HG03060 (cell line): ENCODE measurements around the gene EGFL7.

Experiments
- ATAC-seq: cut with Tn5 transposase; IDR thresholded peaks from one replicate; pipeline ENCODE4 v1.9.1; 2021; ENCODE audit warnings: low read depth, moderate number of reproducible peaks; ENCODE audit not compliant: unreplicated experiment

EGFL7 gene

DNA sequence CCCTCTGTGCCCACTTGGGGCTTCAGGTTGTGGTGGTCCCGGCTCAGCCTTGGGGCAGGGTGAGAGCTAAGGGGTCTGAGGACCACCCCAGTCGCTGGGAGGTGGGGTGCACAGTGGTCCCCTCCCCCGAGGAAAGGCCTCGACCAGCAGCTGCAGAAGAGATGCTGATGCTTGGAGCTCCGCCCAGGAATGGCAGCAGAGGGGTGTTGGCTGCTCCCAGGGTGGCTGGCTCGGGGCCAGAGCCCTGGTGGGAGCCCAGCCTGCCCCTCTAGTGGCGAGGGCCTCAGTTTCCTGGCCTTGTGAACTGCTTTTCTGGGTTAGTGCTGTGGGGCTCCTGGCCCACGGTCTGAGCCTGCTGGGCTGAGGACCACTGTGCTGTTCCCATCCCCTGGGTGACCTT, 50.8 kb downstream of the EGFL7 start:
- ATAC-seq: no peak

DNA sequence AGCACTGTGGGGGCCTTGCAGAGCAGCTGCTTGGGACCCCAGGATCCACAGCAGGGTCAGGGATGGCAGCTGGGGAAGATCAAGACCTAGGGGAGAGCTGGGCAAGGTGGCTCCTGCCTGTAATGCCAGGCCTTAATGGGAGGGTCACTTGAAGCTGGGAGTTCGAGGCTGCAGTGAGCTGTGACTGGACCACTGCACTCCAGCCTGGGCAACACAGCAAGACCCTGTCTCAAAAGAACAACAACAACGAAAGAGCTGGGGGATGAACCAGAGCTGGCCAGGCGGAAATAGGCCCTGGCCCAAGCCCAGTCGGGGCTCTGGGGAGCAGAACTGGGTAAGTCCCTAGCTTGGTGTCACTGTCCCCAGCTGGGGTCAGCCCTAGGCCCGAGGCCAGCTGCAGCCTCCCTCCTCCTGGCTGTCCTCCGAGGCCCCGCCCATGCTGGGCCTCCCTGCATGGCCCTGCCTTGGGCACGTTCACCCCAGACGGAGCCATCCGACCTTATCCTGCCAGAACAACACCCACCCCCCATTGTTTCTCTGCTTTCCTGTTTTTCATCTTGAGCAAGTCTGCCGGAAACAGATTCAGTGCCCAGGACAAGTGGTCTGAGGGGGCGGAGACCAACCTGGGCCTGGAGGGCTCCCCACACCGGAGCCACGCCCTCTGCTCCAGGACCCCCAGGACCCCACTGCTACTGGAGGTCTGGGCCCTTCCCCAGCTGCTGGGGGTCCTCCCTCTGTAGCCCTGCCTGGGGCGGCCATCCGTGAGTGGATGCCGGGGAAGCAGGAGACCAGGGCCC, 51.6 kb downstream of the EGFL7 start:
- no peak for ATAC-seq

DNA sequence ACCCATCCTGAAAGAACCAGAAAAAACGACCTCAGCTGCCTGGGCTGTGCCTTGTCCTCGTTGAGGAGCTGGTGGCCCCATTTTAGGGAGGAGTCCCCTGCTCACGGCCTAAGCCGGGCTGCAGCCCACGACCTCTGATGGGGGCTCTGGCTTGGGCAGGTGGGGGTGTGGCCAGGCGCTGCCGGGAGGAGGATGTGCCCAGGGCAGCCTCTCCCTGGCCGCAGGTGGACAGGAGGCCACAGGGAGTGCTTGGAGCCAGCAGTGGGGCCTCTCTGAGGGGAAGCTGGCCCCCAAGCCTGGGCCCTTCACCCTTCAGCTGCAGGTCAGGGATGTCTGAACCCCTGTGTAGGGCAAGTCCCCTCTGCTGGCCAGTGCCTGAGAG, 52.2 kb downstream of the EGFL7 start:
- ATAC-seq: no peak

DNA sequence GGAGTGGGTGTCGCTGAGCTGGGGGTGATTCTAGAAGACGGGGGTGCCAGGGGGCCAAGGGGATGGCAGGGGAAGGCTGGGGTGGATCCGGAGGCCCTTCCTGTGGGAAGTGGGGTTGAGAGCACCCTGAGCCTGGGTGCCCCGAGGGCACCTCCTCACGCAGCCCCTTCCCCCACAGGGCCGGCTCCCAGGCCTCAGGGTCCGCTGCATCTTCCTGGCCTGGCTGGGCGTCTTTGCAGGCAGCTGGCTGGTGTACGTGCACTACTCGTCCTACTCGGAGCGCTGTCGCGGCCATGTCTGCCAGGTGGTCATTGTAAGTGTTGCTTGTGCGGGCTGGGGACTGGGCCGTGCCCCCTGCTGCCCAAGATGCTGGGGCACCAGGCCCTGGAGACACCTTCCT, 54.7 kb downstream of the EGFL7 start:
- ATAC-seq: no peak

DNA sequence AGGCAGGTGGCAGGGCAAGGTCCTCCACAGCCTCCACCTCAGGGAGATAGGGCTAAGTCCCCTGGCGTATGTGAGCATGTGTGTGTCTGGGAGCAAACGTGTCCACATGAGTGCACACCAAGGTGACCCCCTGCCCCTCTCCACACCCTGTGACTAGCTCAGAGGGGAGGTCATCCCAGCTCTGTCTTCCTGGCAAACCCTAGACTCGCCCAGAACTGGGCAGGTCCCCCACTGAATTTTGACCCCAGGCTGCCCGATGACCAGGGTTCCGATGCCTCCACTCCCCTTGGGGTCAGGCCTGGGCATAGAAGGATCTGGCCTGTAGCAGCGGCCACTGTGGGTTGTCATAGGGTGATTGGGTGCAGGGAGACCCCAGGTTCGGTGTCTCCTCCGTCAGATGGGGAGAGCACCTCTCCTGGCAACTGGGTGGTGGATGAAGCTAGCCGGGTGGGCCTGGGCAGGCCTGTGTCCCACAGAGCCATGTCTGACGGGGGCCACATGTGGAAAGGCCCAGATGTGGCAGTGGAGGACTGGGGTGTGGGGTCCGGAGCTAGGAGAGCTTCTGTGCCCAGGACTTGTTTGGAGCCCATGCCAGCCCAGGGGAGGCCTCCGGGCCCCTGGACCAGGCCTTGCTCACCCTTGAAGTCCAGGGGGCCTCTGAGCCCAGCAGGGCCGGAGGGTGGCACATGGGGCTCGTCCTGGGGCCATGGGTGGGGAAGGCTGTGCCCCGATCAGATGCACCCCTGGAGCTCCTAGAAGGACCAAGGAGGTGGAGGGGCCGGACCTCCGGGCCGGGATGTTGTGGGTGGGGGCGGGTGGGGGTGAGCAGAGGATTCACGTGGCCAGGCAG, 55.9 kb downstream of the EGFL7 start:
- ATAC-seq: no peak

DNA sequence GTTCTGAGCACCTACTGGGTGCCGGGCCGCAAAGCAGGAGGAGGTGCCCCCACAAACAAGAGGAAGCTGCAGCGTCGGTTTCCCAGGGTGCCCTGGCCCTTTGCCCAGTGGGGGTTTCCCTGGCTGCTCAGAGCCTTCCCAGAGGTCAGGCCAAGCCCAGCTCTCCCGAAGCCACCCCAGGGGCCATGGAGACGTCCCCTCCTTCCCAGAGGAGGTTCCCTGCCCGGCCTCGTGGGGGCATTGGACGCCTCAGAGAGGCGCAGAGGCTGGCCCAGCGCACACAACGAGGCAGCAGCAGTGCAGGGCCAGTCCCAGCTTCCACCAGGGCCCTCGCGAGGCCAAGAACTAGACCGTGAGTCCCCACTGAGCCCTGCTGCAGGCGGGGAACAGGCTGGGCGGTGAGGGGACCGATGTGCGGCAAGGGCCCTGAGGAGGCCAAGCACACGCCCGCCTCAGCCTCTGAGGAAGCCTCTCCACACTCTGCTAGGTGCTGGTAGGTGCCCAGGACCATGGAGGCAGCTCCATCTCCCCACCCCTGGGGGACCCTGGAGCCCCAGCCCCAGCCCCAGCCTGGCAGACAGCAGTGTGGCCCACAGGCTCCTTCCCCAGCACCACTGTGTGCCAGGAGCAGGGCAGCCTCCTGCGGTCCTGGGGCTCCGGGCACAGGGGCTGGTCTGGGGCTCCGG, 56.6 kb downstream of the EGFL7 start:
- no peak for ATAC-seq

DNA sequence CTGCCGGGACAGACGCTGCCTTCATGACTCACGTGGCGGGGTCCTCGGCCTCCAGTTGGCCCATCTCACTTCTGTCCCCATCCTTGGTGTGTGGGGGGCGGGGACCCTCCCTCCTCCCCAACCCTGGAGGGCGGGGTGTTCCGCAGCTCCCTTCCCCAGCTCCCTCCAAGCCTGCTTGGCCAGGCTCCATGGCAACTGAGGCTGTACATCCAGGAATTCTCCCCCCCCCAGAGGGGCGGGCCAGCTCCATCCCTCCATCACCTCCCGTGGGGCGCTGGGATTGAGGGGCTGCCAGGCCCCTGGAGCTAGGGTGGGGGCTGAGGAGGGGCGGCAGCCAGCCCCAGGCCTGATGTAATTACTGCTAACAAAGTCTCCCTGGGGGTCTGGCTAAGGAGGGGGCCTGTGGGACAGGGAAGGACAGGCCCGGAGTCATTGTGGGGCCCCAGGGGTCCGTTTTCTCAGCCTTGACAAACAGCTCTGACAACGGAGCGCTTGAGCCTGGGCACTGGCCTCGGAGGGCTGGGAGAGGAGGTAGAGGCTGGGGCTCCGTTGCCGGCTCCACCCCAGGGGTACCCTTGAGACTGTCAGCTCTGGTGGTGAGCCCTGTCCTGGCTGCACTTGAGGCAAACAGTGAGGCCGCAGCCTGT, 57.7 kb downstream of the EGFL7 start:
- no peak for ATAC-seq

DNA sequence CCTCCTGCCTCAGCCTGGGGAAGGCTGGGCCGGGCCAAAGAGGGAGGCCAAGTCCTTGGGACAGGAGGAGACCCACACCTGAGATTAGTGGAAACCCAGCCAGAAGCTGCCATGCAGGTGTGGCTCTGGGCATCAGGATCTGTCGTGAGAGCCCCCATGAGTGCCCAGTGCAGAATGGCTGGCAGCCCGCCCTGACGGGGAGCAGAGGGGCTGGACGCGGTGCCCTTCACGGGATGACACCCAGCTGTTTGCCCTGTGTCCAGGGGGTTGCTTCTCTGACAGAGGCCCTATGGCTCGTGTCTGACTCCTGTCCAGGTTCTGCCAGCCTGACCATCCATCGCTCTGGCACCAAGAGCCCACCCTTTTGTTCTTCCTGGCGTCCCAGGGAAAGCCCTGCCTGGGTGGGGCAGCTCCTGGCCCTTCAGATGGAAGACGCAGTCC, 58.2 kb downstream of the EGFL7 start:
- ATAC-seq: no peak

DNA sequence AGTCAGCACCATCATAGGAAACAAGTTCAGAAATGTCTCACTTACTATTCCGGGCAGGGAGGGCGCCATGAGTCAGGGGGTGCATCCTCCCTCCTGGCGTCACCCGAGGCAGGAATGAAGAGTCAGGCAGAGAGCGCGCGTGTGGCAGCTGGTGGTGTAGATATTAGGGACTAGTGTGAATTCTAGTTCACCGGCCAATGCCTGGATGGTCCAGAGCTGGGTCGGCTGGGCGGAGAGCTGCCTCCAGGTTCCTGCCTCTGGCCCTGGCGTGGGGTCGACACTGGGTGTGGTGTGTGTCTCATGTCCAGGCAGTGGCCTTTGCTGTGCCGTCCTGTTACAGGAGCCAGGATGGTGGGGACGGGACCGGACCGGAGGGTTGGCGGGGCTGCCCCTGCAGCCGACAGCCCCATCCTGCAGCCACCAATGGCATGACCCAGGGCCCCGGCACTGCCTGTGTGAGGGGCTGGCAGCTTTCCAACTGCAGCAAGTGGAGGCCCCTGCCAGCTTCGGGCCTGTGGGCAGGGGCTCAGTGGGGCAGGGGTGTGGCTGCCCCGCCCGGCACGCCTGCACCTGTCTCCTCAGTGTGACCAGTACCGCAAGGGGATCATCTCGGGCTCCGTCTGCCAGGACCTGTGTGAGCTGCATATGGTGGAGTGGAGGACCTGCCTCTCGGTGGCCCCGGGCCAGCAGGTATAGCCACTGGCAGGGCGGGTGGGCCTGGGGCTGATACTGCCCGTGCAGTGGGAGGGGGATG, 58.8 kb downstream of the EGFL7 start:
- no peak for ATAC-seq
